ENCODE results near the gene CCDC13.

DNA sequence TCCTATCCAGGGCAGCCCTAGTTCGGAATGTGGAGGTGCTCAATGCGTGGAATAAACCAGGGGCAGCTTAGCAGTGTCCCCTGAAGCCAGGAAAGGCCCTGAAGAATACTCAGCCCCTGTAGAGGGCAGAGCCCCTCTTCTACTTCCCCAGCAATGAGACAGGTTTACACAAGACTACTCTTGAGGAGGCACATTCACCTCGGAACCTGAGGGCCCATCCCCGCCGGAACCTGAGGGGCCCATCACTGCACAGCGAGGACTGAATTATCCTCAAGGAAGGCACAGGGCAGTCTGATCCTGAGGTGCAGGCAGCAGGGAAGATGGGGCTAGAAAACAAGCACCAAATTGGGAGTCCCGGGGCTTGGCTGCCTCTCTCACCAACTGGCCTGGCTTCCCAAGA is 22.2 kb downstream of the CCDC13 start:
- TF ChIP-seq CTCF (conservative IDR thresholded peaks at IDR 0.05 in 1 of 2, IDR thresholded peaks at IDR 0.05 in 1 of 2; ENCODE audit: low read depth in 1 of 2, low read length in 2 of 2) (no peak), EZH2 (IDR thresholded peaks at IDR 0.05; ENCODE audit: low read length, missing control alignments) (no peak)
